Lower leg skin (tissue), 3 donors: ENCODE results near the gene INTS13.

Source experiments
- CTCF ChIP-seq, 3 donors: fragments of 450-650 bp; IDR thresholded peaks; one replicate each; pipeline ENCODE4 v1.5.1; 2016; ENCODE audit warnings: antibody characterized with exemption in 3 of 3, mild to moderate bottlenecking in 3 of 3, moderate library complexity in 2 of 3
- POLR2A ChIP-seq, 2 donors: fragments of 450-650 bp; IDR thresholded peaks; one replicate each; pipeline ENCODE4 v1.6.1; 2016 to 2017; ENCODE audit warnings: antibody characterized with exemption in 2 of 2, mild to moderate bottlenecking in 1 of 2, moderate library complexity in 1 of 2

GRCh38 chr12:26874501-26875296 lies 63.1 kb downstream of the INTS13 start:
- TF ChIP-seq POLR2A (IDR thresholded peaks at IDR 0.05) = no peak
- no peak for TF ChIP-seq CTCF (IDR thresholded peaks at IDR 0.05)
